Caco-2 (cell line): ENCODE results near the gene PLD4. TPM values are rescaled to one million over a fixed set of nuclear protein-coding genes. Genes with fewer than 3 reads are reported as not detected.

ENCODE experiments used
- BruUV-seq: library from RNA; stranded (reverse); fragments of 400-500 nt; replicated peaks from 2 replicates; lab custom pipeline; 2021; lab: Mats Ljungman, UMichigan
- CTCF ChIA-PET: fragments of 300-600 bp; sonication (Branson Sonifier 250); formaldehyde crosslinking; loops from one replicate; lab custom pipeline; 2022; ENCODE audit warnings: antibody characterized with exemption; lab: Charles Lee
- POLR2A ChIA-PET: fragments of 300-600 bp; sonication (Branson Sonifier 250); formaldehyde crosslinking; loops from one replicate; lab custom pipeline; 2022; ENCODE audit warnings: antibody characterized with exemption; lab: Charles Lee
- DNase-seq, 2 experiments: peaks; one replicate each; pipeline versions ENCODE4 v3.0.0 to v3.0.0-alpha.2; 2020 to 2022
- H3K27me3 ChIP-seq: replicated peaks from 2 replicates; pipeline ENCODE4 v1.6.0; 2011; ENCODE audit warnings: low read length; ENCODE audit not compliant: control insufficient read depth, insufficient read depth
- H3K36me3 ChIP-seq: 2 replicates; pipeline ENCODE4 v1.5.1; 2011; ENCODE audit warnings: low read length; ENCODE audit not compliant: control insufficient read depth, insufficient read depth
- H3K4me1 ChIP-seq: fragments of 250-450 bp; sonication (Bioruptor Pico); 2 replicates; pipeline ENCODE4 v1.5.1; 2020; ENCODE audit warnings: mild to moderate bottlenecking
- H3K4me3 ChIP-seq: 2 replicates; pipeline ENCODE4 v1.5.1; 2011; ENCODE audit warnings: low read depth, mild to moderate bottlenecking, control low read depth, low read length
- H3K9me3 ChIP-seq: fragments of 250-450 bp; sonication (Bioruptor Pico); 2 replicates; pipeline ENCODE4 v1.5.1; 2020; ENCODE audit warnings: mild to moderate bottlenecking, moderate library complexity
- H3K27ac Mint-ChIP-seq: one replicate; pipeline ENCODE4 v1.8.0; 2022; ENCODE audit warnings: mixed read lengths; ENCODE audit not compliant: unreplicated experiment
- H3K27me3 Mint-ChIP-seq: one replicate; pipeline ENCODE4 v1.8.0; 2022; ENCODE audit warnings: mixed read lengths; ENCODE audit not compliant: insufficient read depth, unreplicated experiment
- H3K36me3 Mint-ChIP-seq: one replicate; pipeline ENCODE4 v1.8.0; 2022; ENCODE audit warnings: mild to moderate bottlenecking, mixed read lengths; ENCODE audit not compliant: insufficient read depth, unreplicated experiment
- H3K4me1 Mint-ChIP-seq: one replicate; pipeline ENCODE4 v1.8.0; 2022; ENCODE audit warnings: low read depth, mixed read lengths; ENCODE audit not compliant: unreplicated experiment
- H3K4me3 Mint-ChIP-seq: one replicate; pipeline ENCODE4 v1.8.0; 2022; ENCODE audit warnings: mild to moderate bottlenecking, moderate library complexity, mixed read lengths; ENCODE audit not compliant: unreplicated experiment
- H3K9me3 Mint-ChIP-seq: one replicate; pipeline ENCODE4 v1.8.0; 2022; ENCODE audit warnings: mixed read lengths; ENCODE audit not compliant: unreplicated experiment
- intact Hi-C: fragments of 100-400 bp; cut with micrococcal nuclease; formaldehyde crosslinking; loops from one replicate; pipeline ENCODE4 v1.10.0; 2022; ENCODE audit not compliant: unreplicated experiment
- total RNA-seq: library from RNA; stranded (reverse); gene quantifications from 2 replicates; pipeline ENCODE4 v1.2.3, GENCODE V29; 2022
- TF ChIP-seq, protein P1 (sequence below), 2 experiments: fragments of 200-600 bp in 1 of 2; IDR thresholded peaks; 1 replicate in 1 of 2; 2 replicates in 1 of 2; pipeline versions ENCODE4 v1.5.1 to v1.8.0; 2011 to 2022; ENCODE audit warnings: antibody characterized with exemption in 1 of 2, control low read depth in 1 of 2, inconsistent platforms in 1 of 2, low read depth in 1 of 2, low read length in 1 of 2, mild to moderate bottlenecking in 1 of 2, moderate library complexity in 1 of 2; ENCODE audit not compliant: insufficient read depth in 1 of 2, severe bottlenecking in 1 of 2, unreplicated experiment in 1 of 2

The PLD4 gene
- total RNA-seq, 1 experiment from 2014 or later = not detected

DNA sequence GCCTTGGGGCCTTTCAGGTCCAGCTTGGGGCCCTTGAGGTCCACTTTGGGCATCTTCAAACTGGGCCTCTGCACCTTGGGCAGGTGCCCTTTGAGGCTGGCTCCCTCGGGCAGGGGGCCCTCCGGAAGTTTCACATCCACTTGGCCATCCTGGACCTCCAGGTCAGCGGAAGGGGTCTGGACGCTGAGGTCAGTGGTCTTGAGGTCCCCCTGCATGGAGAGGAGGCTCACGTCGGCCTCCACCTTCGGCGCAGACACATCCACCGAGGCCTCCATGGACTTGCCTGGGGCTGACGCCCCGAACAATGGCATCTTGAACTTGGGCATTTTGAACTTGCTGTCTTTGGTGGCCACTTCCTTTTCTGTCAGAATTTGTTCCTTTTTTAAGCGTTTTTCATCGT is 28.4 kb downstream of the PLD4 start:
- H3K9me3 Mint-ChIP-seq = no peaks in the 10 kb centered on the region
- H3K27ac Mint-ChIP-seq = no peak overlapping the region
- Histone ChIP-seq H3K4me1 (no peaks in the 10 kb centered on the region), H3K36me3 (no peaks in the 10 kb centered on the region), H3K9me3 (no peaks in the 10 kb centered on the region), H3K4me3 (no peak overlapping the region), H3K27me3 (no peaks in the 10 kb centered on the region)
- ChIA-PET POLR2A (no interaction called here), CTCF (no interaction called here)
- H3K27me3 Mint-ChIP-seq = peaks cover 16% of the 10 kb centered on the region
- intact Hi-C loops = no loop called here
- no TSS peak for BruUV-seq
- TF ChIP-seq, protein P1, sequence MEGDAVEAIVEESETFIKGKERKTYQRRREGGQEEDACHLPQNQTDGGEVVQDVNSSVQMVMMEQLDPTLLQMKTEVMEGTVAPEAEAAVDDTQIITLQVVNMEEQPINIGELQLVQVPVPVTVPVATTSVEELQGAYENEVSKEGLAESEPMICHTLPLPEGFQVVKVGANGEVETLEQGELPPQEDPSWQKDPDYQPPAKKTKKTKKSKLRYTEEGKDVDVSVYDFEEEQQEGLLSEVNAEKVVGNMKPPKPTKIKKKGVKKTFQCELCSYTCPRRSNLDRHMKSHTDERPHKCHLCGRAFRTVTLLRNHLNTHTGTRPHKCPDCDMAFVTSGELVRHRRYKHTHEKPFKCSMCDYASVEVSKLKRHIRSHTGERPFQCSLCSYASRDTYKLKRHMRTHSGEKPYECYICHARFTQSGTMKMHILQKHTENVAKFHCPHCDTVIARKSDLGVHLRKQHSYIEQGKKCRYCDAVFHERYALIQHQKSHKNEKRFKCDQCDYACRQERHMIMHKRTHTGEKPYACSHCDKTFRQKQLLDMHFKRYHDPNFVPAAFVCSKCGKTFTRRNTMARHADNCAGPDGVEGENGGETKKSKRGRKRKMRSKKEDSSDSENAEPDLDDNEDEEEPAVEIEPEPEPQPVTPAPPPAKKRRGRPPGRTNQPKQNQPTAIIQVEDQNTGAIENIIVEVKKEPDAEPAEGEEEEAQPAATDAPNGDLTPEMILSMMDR (IDR thresholded peaks at IDR 0.05; ENCODE audit: insufficient read depth in 1 of 2, low read depth in 1 of 2, low read length in 1 of 2, severe bottlenecking in 1 of 2, unreplicated experiment in 1 of 2) = no peak
- no peak overlapping the region for H3K4me3 Mint-ChIP-seq
- no peaks in the 10 kb centered on the region for H3K4me1 Mint-ChIP-seq
- no peaks in the 10 kb centered on the region for H3K36me3 Mint-ChIP-seq
- DNase-seq = no peak

DNA sequence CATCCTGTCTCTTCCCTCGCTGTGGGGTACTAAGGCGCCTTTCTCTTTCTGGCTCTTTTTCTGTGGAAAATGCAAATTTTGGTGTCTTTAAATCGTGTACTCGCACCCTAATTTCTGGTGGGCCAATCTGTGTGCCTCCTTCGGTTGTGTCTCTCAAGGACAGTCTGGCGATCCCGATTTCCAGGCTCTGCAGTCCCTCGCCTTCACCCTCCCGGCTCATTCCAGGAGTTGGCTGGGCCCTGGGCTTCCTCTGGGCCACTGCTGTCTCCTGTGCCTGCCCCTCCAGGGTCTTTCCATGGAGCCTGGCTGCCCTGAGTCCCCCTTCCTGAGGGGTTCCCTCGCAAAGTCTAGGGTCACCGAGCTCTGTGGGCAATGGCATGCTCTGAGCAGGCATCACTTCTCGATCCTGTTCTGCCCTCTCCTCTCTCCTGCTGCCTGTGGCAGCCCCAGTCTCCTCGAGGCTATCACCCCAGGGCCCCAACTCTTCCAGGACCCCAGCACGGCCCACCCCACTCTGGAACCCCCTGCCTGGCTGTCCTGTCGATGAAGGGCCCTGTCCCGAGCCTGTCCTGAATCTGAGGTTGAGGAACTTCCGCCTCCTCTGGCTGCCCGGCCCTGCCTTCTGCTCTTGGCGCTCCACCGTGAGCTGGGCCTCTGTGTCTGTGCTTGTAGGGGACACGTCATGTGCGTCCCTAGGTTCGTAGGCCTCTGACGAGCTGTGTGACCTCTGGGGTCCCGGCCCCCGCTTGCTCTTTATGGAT is 29.4 kb downstream of the PLD4 start:
- POLR2A ChIA-PET = no interaction called here

DNA sequence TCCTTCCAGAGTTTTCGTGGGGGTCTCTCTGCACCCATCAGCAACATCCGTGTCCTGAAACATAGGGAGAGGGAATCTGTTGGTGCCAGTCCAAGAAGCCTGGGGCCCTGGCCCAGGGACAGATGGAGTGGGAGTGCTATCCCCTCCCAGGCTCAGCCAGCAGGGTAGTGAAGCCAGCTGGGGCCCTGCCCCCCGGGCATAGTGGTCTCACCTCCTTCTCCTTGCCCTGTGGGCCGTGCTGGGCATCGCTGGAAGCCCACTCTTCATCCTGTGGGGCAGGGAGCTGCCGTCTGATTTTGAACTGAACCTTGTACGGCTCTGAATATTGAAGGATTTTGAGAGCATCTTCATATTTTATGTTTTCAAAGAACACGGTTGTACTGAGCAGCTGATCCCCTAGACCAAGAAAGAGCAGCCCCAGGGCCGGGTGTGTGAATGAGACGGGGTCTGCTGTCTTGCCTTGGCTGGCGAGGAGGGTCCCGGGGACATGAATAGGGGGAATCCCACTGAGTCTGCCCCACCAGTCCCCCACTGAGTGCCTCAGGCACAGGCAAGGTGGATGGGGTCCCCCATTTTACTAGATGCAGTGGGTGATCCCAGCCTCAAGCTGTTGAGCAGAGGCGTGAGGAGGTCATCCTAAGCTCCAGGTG is 30.2 kb downstream of the PLD4 start:
- Histone ChIP-seq H3K9me3 (no peaks in the 10 kb centered on the region), H3K27me3 (no peaks in the 10 kb centered on the region), H3K4me3 (no peak overlapping the region), H3K4me1 (no peaks in the 10 kb centered on the region), H3K36me3 (no peaks in the 10 kb centered on the region)
- Mint-ChIP-seq H3K4me1 (no peaks in the 10 kb centered on the region), H3K27ac (no peak overlapping the region), H3K4me3 (no peak overlapping the region), H3K9me3 (no peaks in the 10 kb centered on the region), H3K36me3 (no peaks in the 10 kb centered on the region), H3K27me3 (peaks cover 16% of the 10 kb centered on the region)
- DNase-seq = no peak
- POLR2A ChIA-PET = no interaction called here
- TF ChIP-seq, protein P1 (IDR thresholded peaks at IDR 0.05; ENCODE audit: insufficient read depth in 1 of 2, low read depth in 1 of 2, low read length in 1 of 2, severe bottlenecking in 1 of 2, unreplicated experiment in 1 of 2) = no peak
- no TSS peak for BruUV-seq
- CTCF ChIA-PET = interaction anchor here (0.6 kb wide), 1 partner anchor 21 kb away, joined by 3 read pairs; no protein-coding TSS in a partner anchor
- intact Hi-C loops = no loop called here

More for the DNA sequence above, 29.4 kb downstream of the PLD4 start:
- Histone ChIP-seq H3K36me3 (no peaks in the 10 kb centered on the region), H3K4me3 (no peak overlapping the region), H3K27me3 (no peaks in the 10 kb centered on the region), H3K4me1 (no peaks in the 10 kb centered on the region), H3K9me3 (no peaks in the 10 kb centered on the region)
- Mint-ChIP-seq H3K9me3 (no peaks in the 10 kb centered on the region), H3K27ac (no peak overlapping the region), H3K36me3 (no peaks in the 10 kb centered on the region), H3K27me3 (peaks cover 16% of the 10 kb centered on the region), H3K4me1 (no peaks in the 10 kb centered on the region), H3K4me3 (no peak overlapping the region)
- CTCF ChIA-PET = no interaction called here
- intact Hi-C loops = no loop called here
- BruUV-seq = no TSS peak
- TF ChIP-seq, protein P1 (IDR thresholded peaks at IDR 0.05; ENCODE audit: insufficient read depth in 1 of 2, low read depth in 1 of 2, low read length in 1 of 2, severe bottlenecking in 1 of 2, unreplicated experiment in 1 of 2) = no peak
- DNase-seq = no peak
